ENCODE data around the gene OPRPN. TPM values are rescaled to one million over a fixed set of nuclear protein-coding genes. Genes with fewer than 3 reads are reported as not detected.

The OPRPN gene
- not detected in 2 replicates for total RNA-seq (2014; rRNA removed; shearing (Covaris generic))

GRCh38 chr4:70397580-70397979, at the start of gene OPRPN:
Gene OPRPN (plus strand): TSS chr4:70397940. CDS start chr4:70399286, 1,346 bp downstream.
- DNase-seq (ENCODE audit: low spot score): no peak
- in situ Hi-C loops (cut with HindIII; ENCODE audit: low sequenced_read_pairs): no loop called here

- no peak for DNase-seq (ENCODE audit: low spot score)
These were observed 41.6 kb upstream of the OPRPN start for GRCh38 chr4:70356185-70356584.

GRCh38 chr4:70359115-70359661, 38.6 kb upstream of the OPRPN start:
- in situ Hi-C loops (cut with HindIII; ENCODE audit: low sequenced_read_pairs): no loop called here

More at GRCh38 chr4:70356185-70356584, 41.6 kb upstream of the OPRPN start:
- in situ Hi-C loops (cut with HindIII; ENCODE audit: low sequenced_read_pairs): no loop called here

GRCh38 chr4:70360460-70360859, 37.3 kb upstream of the OPRPN start, which contains the start of gene SMR3A:
Gene SMR3A (plus strand): TSS chr4:70360760. CDS start chr4:70362116, 1,356 bp downstream.
- in situ Hi-C loops (cut with HindIII; ENCODE audit: low sequenced_read_pairs): no loop called here

More at GRCh38 chr4:70359115-70359661, 38.6 kb upstream of the OPRPN start:
- DNase-seq (ENCODE audit: low spot score): no peak

GRCh38 chr4:70364002-70364401, 33.7 kb upstream of the OPRPN start:
- in situ Hi-C loops (cut with HindIII; ENCODE audit: low sequenced_read_pairs): no loop called here
- no peak for DNase-seq (ENCODE audit: low spot score)

More at GRCh38 chr4:70360460-70360859, 37.3 kb upstream of the OPRPN start, which contains the start of gene SMR3A:
- DNase-seq (ENCODE audit: low spot score): no peak

- no peak for DNase-seq (ENCODE audit: low spot score)
- in situ Hi-C loops (cut with HindIII; ENCODE audit: low sequenced_read_pairs): no loop called here
These were observed 32.3 kb upstream of the OPRPN start for GRCh38 chr4:70365479-70365878.

GRCh38 chr4:70367813-70368212, 29.9 kb upstream of the OPRPN start:
- no peak for DNase-seq (ENCODE audit: low spot score)
- in situ Hi-C loops (cut with HindIII; ENCODE audit: low sequenced_read_pairs): no loop called here

GRCh38 chr4:70371987-70372386, 25.8 kb upstream of the OPRPN start:
- no peak for DNase-seq (ENCODE audit: low spot score)
- in situ Hi-C loops (cut with HindIII; ENCODE audit: low sequenced_read_pairs): no loop called here

GRCh38 chr4:70372760-70373159, 25.0 kb upstream of the OPRPN start:
- in situ Hi-C loops (cut with HindIII; ENCODE audit: low sequenced_read_pairs): no loop called here
- DNase-seq (ENCODE audit: low spot score): no peak

- DNase-seq (ENCODE audit: low spot score): no peak
- in situ Hi-C loops (cut with HindIII; ENCODE audit: low sequenced_read_pairs): no loop called here
These were observed 17.2 kb upstream of the OPRPN start for GRCh38 chr4:70380578-70380977.

GRCh38 chr4:70382691-70383181, 15.0 kb upstream of the OPRPN start, which contains the start of gene SMR3B:
Gene SMR3B (plus strand): TSS chr4:70383131. CDS start chr4:70384511, 1,380 bp downstream.
- in situ Hi-C loops (cut with HindIII; ENCODE audit: low sequenced_read_pairs): no loop called here
- no peak for DNase-seq (ENCODE audit: low spot score)

GRCh38 chr4:70392057-70392776, 5.5 kb upstream of the OPRPN start:
- DNase-seq (ENCODE audit: low spot score): no peak

GRCh38 chr4:70399319-70399718, 1.6 kb downstream of the OPRPN start:
- in situ Hi-C loops (cut with HindIII; ENCODE audit: low sequenced_read_pairs): no loop called here
- DNase-seq (ENCODE audit: low spot score): no peak

More at GRCh38 chr4:70392057-70392776, 5.5 kb upstream of the OPRPN start:
- in situ Hi-C loops (cut with HindIII; ENCODE audit: low sequenced_read_pairs): no loop called here

- in situ Hi-C loops (cut with HindIII; ENCODE audit: low sequenced_read_pairs): no loop called here
- no peak for DNase-seq (ENCODE audit: low spot score)
These were observed 5.0 kb downstream of the OPRPN start for GRCh38 chr4:70402762-70403161.

GRCh38 chr4:70405765-70406164, 8.0 kb downstream of the OPRPN start:
- no peak for DNase-seq (ENCODE audit: low spot score)
- in situ Hi-C loops (cut with HindIII; ENCODE audit: low sequenced_read_pairs): no loop called here

- DNase-seq (ENCODE audit: low spot score): no peak
- in situ Hi-C loops (cut with HindIII; ENCODE audit: low sequenced_read_pairs): no loop called here
These were observed 27.6 kb downstream of the OPRPN start for GRCh38 chr4:70425306-70425705.

- no peak for DNase-seq (ENCODE audit: low spot score)
- in situ Hi-C loops (cut with HindIII; ENCODE audit: low sequenced_read_pairs): no loop called here
These were observed 29.0 kb downstream of the OPRPN start for GRCh38 chr4:70426789-70427188.

- no peak for DNase-seq (ENCODE audit: low spot score)
- in situ Hi-C loops (cut with HindIII; ENCODE audit: low sequenced_read_pairs): no loop called here
These were observed 39.5 kb downstream of the OPRPN start for GRCh38 chr4:70437197-70437596.

- in situ Hi-C loops (cut with HindIII; ENCODE audit: low sequenced_read_pairs): no loop called here
- no peak for DNase-seq (ENCODE audit: low spot score)
These were observed 44.7 kb downstream of the OPRPN start for GRCh38 chr4:70442474-70442873.

GRCh38 chr4:70443329-70443728, 45.6 kb downstream of the OPRPN start:
- in situ Hi-C loops (cut with HindIII; ENCODE audit: low sequenced_read_pairs): no loop called here
- DNase-seq (ENCODE audit: low spot score): no peak
